Kidney glomerular epithelial cell (primary cell): Measurements from ENCODE around the gene SEMA6C.
"Not testable (repeated sequence)": the region's sequence is repeated elsewhere in the genome, so short reads cannot be mapped to it uniquely, and the experiment has no call there.

ENCODE experiments used
- DNase-seq: peaks from one replicate; lab custom pipeline; 2025; lab: John Stamatoyannopoulos, UW

The SEMA6C gene

GRCh38 chr1:151146412-151147131 is at the start of gene SEMA6C:
TSS of gene SEMA6C (minus strand) at chr1:151146631. CDS start at chr1:151142621, 4,010 bp downstream.
- peak; percentile 80 for DNase-seq

- DNase-seq, result peak; percentile 82
Measured at GRCh38 chr1:151194894-151195594, 48.6 kb upstream of the SEMA6C start.

GRCh38 chr1:151193856-151194255 is 47.4 kb upstream of the SEMA6C start:
- no peak for DNase-seq

- DNase-seq, result no peak
Measured at GRCh38 chr1:151193304-151193703, 46.9 kb upstream of the SEMA6C start.

GRCh38 chr1:151192047-151192446 is 45.6 kb upstream of the SEMA6C start:
- DNase-seq, result no peak

- peak; percentile 90 for DNase-seq
Measured at GRCh38 chr1:151189637-151190445, 43.4 kb upstream of the SEMA6C start, which contains the start of gene VPS72. TSS of gene VPS72 (minus strand) at chr1:151190197. CDS start at chr1:151190121, 76 bp downstream.

- not testable (repeated sequence) for DNase-seq
Measured at GRCh38 chr1:151188667-151189066, 42.2 kb upstream of the SEMA6C start.

- DNase-seq, result no peak
Measured at GRCh38 chr1:151187205-151187604, 40.8 kb upstream of the SEMA6C start.

GRCh38 chr1:151184211-151184610 is 37.8 kb upstream of the SEMA6C start:
- DNase-seq, result no peak

- no peak for DNase-seq
Measured at GRCh38 chr1:151176514-151177045, 30.1 kb upstream of the SEMA6C start.

- no peak for DNase-seq
Measured at GRCh38 chr1:151175863-151176262, 29.4 kb upstream of the SEMA6C start, which contains the start of gene TMOD4. TSS of gene TMOD4 (minus strand) at chr1:151175981. CDS start at chr1:151174875, 1,106 bp downstream.

- DNase-seq, result no peak
Measured at GRCh38 chr1:151175041-151175741, 28.8 kb upstream of the SEMA6C start.

GRCh38 chr1:151171190-151171589 is 24.8 kb upstream of the SEMA6C start:
- DNase-seq, result no peak

- no peak for DNase-seq
Measured at GRCh38 chr1:151167116-151167515, 20.7 kb upstream of the SEMA6C start.

- peak; percentile 29 for DNase-seq
Measured at GRCh38 chr1:151166505-151166956, 20.1 kb upstream of the SEMA6C start.

GRCh38 chr1:151165738-151166504 is 19.5 kb upstream of the SEMA6C start, which contains the start of the genes LYSMD1 and SCNM1:
TSS of gene LYSMD1 (minus strand) at chr1:151165902. CDS start at chr1:151165258, 644 bp downstream.
TSS of gene SCNM1 (plus strand) at chr1:151166144. CDS start at chr1:151166153, 9 bp downstream.
- peak; percentile 98 for DNase-seq

GRCh38 chr1:151165281-151165737 is 18.9 kb upstream of the SEMA6C start:
- DNase-seq, result no peak

GRCh38 chr1:151164732-151165280 is 18.4 kb upstream of the SEMA6C start:
- DNase-seq, result no peak

GRCh38 chr1:151159373-151159772 is 12.9 kb upstream of the SEMA6C start:
- no peak for DNase-seq

GRCh38 chr1:151158751-151159251 is 12.4 kb upstream of the SEMA6C start:
- no peak for DNase-seq
